GM12878 (cell line): ENCODE measurements around the gene ZSWIM5. TPM values are rescaled to one million over a fixed set of nuclear protein-coding genes. Genes with fewer than 3 reads are reported as not detected.
A peak's percentile ranks its signal among the peaks of the same experiment; 100 is the strongest.

Source experiments
- ATAC-seq: fragments of 200-7000 bp; cut with Tn5 transposase; 3 replicates; pipeline ENCODE4 v1.9.1; 2020; ENCODE audit warnings: mild to moderate bottlenecking, moderate library complexity
- BruUV-seq: library from RNA; stranded (reverse); fragments of 400-500 nt; replicated peaks from 2 replicates; lab custom pipeline; 2021; lab: Mats Ljungman, UMichigan
- CTCF ChIA-PET: fragments of 300-600 bp; sonication (Branson Sonifier 250); formaldehyde crosslinking; extraction: SDS; loops from one replicate; lab custom pipeline; 2021; ENCODE audit warnings: inconsistent platforms; lab: Yijun Ruan, JAX
- POLR2A ChIA-PET: fragments of 350-600 bp; formaldehyde crosslinking; extraction: SDS; loops from one replicate; lab custom pipeline; 2021; ENCODE audit warnings: inconsistent platforms; lab: Charles Lee
- RAD21 ChIA-PET: fragments of 300-600 bp; sonication (Branson Sonifier 250); formaldehyde crosslinking; loops from one replicate; lab custom pipeline; 2023; ENCODE audit warnings: antibody characterized with exemption; ENCODE audit not compliant: unreplicated experiment; lab: Charles Lee
- SMC1A ChIA-PET: fragments of 300-600 bp; sonication (Branson Sonifier 250); formaldehyde crosslinking; loops from one replicate; lab custom pipeline; 2023; ENCODE audit not compliant: unreplicated experiment, uncharacterized antibody; lab: Charles Lee
- DNase-seq: peaks from one replicate; pipeline ENCODE4 v3.0.0-alpha.2; 2011; ENCODE audit warnings: low read depth, low spot score
- FAIRE-seq: peaks from 3 replicates; lab custom pipeline; 2011; peaks lifted over from hg19 to GRCh38; lab: Jason Lieb, UNC
- H2AFZ ChIP-seq: 2 replicates; pipeline ENCODE4 v1.6.0; 2011; ENCODE audit warnings: low read depth, low read length, control low read depth; ENCODE audit not compliant: control insufficient read depth
- H3K27ac ChIP-seq: 2 replicates; pipeline ENCODE4 v1.5.1; 2011; ENCODE audit warnings: control low read depth; ENCODE audit not compliant: control insufficient read depth, insufficient read depth
- H3K27me3 ChIP-seq, 2 experiments: replicated peaks in 1 of 2; 2 replicates each; pipeline versions ENCODE4 v1.6.0 to v1.6.1; 2011; ENCODE audit warnings: low read length in 1 of 2; ENCODE audit not compliant: control insufficient read depth in 2 of 2, insufficient read depth in 2 of 2
- H3K36me3 ChIP-seq, 2 experiments: 2 replicates each; pipeline ENCODE4 v1.5.1; 2011; ENCODE audit warnings: low read length in 1 of 2; ENCODE audit not compliant: control insufficient read depth in 2 of 2, insufficient read depth in 2 of 2
- H3K4me1 ChIP-seq: 2 replicates; pipeline ENCODE4 v1.6.1; 2011; ENCODE audit warnings: mild to moderate bottlenecking, low read length, moderate library complexity, mixed read lengths; ENCODE audit not compliant: control insufficient read depth, insufficient read depth
- H3K4me2 ChIP-seq: 2 replicates; pipeline ENCODE4 v1.6.0; 2011; ENCODE audit warnings: control low read depth; ENCODE audit not compliant: control insufficient read depth, insufficient read depth
- H3K4me3 ChIP-seq: fragments of 200-600 bp; sonication (generic); 2 replicates; pipeline ENCODE4 v1.5.1; 2016
- H3K79me2 ChIP-seq: 2 replicates; pipeline ENCODE4 v1.6.0; 2011; ENCODE audit warnings: low read length; ENCODE audit not compliant: control insufficient read depth, insufficient read depth
- H3K9ac ChIP-seq: 2 replicates; pipeline ENCODE4 v1.8.0; 2011; ENCODE audit warnings: low read length, control low read depth, mixed read lengths; ENCODE audit not compliant: control insufficient read depth, insufficient read depth
- H3K9me3 ChIP-seq: replicated peaks from 3 replicates; pipeline ENCODE4 v1.5.1; 2011; ENCODE audit warnings: mild to moderate bottlenecking, low read length; ENCODE audit not compliant: control insufficient read depth, insufficient read depth
- H4K20me1 ChIP-seq: 2 replicates; pipeline ENCODE4 v1.6.0; 2011; ENCODE audit not compliant: control insufficient read depth, insufficient read depth
- BCLAF1 ChIP-seq: fragments of 450-650 bp; IDR thresholded peaks from 2 replicates; pipeline ENCODE4 v1.6.1; 2017; ENCODE audit warnings: antibody characterized with exemption, mild to moderate bottlenecking, moderate library complexity
- CBX3 ChIP-seq: fragments of 200-600 bp; sonication (generic); IDR thresholded peaks from 2 replicates; pipeline ENCODE4 v1.6.1; 2016; ENCODE audit warnings: low read depth, borderline replicate concordance
- CTCF ChIP-seq, 3 experiments: IDR thresholded peaks in 2 of 3; conservative IDR thresholded peaks in 1 of 3; 2 replicates each; pipeline ENCODE4 v1.5.1; 2011; ENCODE audit warnings: low read depth in 3 of 3, low read length in 3 of 3, mild to moderate bottlenecking in 3 of 3, control low read depth in 2 of 3, moderate library complexity in 2 of 3, inconsistent platforms in 1 of 3, mixed read lengths in 1 of 3; ENCODE audit not compliant: control insufficient read depth in 2 of 3, insufficient read depth in 1 of 3; ENCODE audit errors: extremely low read depth in 1 of 3
- HDGF ChIP-seq: fragments of 450-650 bp; IDR thresholded peaks from 2 replicates; pipeline ENCODE4 v1.6.1; 2016; ENCODE audit warnings: antibody characterized with exemption
- HSF1 ChIP-seq: fragments of 150-350 bp; IDR thresholded peaks from 2 replicates; pipeline ENCODE4 v1.6.1; 2014; ENCODE audit warnings: mild to moderate bottlenecking, low read depth, low read length
- MXI1 ChIP-seq: fragments of 150-350 bp; IDR thresholded peaks from 2 replicates; pipeline ENCODE4 v1.6.1; 2011; ENCODE audit warnings: low read depth, mild to moderate bottlenecking, inconsistent platforms, low read length, improper control_type of control experiment
- NFYA ChIP-seq: IDR thresholded peaks from 2 replicates; pipeline ENCODE4 v1.6.1; 2011; ENCODE audit warnings: low read depth, mild to moderate bottlenecking, low read length, improper control_type of control experiment, borderline replicate concordance
- PAX8 ChIP-seq: fragments of 450-650 bp; IDR thresholded peaks from 2 replicates; pipeline ENCODE4 v1.6.1; 2017; ENCODE audit warnings: mild to moderate bottlenecking, moderate library complexity
- POLR2A ChIP-seq: IDR thresholded peaks from 2 replicates; pipeline ENCODE4 v1.6.1; 2011; ENCODE audit warnings: low read depth, mild to moderate bottlenecking, low read length
- RAD21 ChIP-seq: IDR thresholded peaks from 2 replicates; pipeline ENCODE4 v1.6.1; 2011; ENCODE audit warnings: mild to moderate bottlenecking, low read depth, low read length, moderate library complexity; ENCODE audit not compliant: insufficient read depth
- SKIL ChIP-seq: fragments of 450-650 bp; IDR thresholded peaks from 2 replicates; pipeline ENCODE4 v1.6.1; 2017; ENCODE audit warnings: mild to moderate bottlenecking, low read depth, inconsistent platforms; ENCODE audit not compliant: poor library complexity, severe bottlenecking
- SMC3 ChIP-seq: IDR thresholded peaks from 2 replicates; pipeline ENCODE4 v1.6.1; 2011; ENCODE audit warnings: low read length, improper control_type of control experiment, borderline replicate concordance
- TCF3 ChIP-seq: IDR thresholded peaks from 2 replicates; pipeline ENCODE4 v1.6.1; 2012; ENCODE audit warnings: low read depth, mild to moderate bottlenecking, low read length, borderline replicate concordance; ENCODE audit not compliant: insufficient read depth
- WGBS: methylation state at CpG from one replicate; pipeline ENCODE4 v1.1.6; 2016; ENCODE audit warnings: low lambda C conversion rate; ENCODE audit not compliant: insufficient replicate concordance, insufficient coverage; ENCODE audit errors: missing lambda C conversion rate; 5-methylcytosine and 5-hydroxymethylcytosine counted together
- in situ Hi-C: fragments of 300-500 bp; cut with MboI; formaldehyde crosslinking; loops from 9 replicates; pipeline ENCODE4 v1.14.3; 2018; ENCODE audit warnings: mixed read lengths
- intact Hi-C: fragments of 100-400 bp; cut with micrococcal nuclease; formaldehyde crosslinking; loops from one replicate; pipeline ENCODE4 v1.14.2; 2022; ENCODE audit not compliant: unreplicated experiment
- polyA plus RNA-seq, 11 experiments: library from polyadenylated mRNA; depleted of rRNA in 4 of 11; unstranded in 6 of 11; stranded (reverse) in 5 of 11; fragments of >200 nt; fragmentation: Nextera tagmentation in 4 of 11; fragmentation: Illumina TruSeq in 1 of 11; extraction: Ambion mirVana in 4 of 11; extraction: Trizol in 1 of 11; gene quantifications; 1 replicate in 1 of 11; 2 replicates in 10 of 11; pipeline versions ENCODE4 v1.2.1 to v1.2.3, GENCODE V29; 2011 to 2016; ENCODE audit warnings: inconsistent platforms in 2 of 11, missing spikeins in 2 of 11, low read depth in 1 of 11
- total RNA-seq, 4 experiments: library from RNA; depleted of rRNA in 3 of 4; stranded (reverse); fragments of >200 nt in 3 of 4; fragmentation: Illumina TruSeq in 1 of 4; extraction: Trizol in 1 of 4; gene quantifications; 2 replicates each; pipeline versions ENCODE4 v1.2.1 to v1.2.3, GENCODE V29; 2013 to 2021

ZSWIM5 gene
- total and polyA plus RNA-seq, 10 of the 15 experiments (the other 5 are each of a cell fraction or from before 2014, with no cell fraction given): 0.07 to 0.97 (median 0.34) TPM; not detected in 1

GRCh38 chr1:45014321-45015028 lies 191.9 kb downstream of the ZSWIM5 start:
- peaks cover 16% of the 10 kb centered on the region for H3K4me1 ChIP-seq
- H3K4me3 ChIP-seq: no peak overlapping the region
- SMC1A ChIA-PET: interaction anchor here (0.5 to 12.5 kb wide), 19 partner anchors 27 to 478 kb away, joined by 3 to 284 read pairs (median 4); partner anchors contain the start of genes MUTYH, TESK2 and TOE1
- DNase-seq (peak; percentile 44), ATAC-seq (peak; percentile 47), FAIRE-seq (peak; percentile 94)
- H3K4me2 ChIP-seq: peak overlapping the region; percentile 30
- RAD21 ChIA-PET: interaction anchor here (0.6 to 12.5 kb wide), 24 partner anchors 19 to 736 kb away, joined by 3 to 313 read pairs (median 4); partner anchors contain the start of genes CCDC163, EIF2B3, IPP and MMACHC
- H3K27ac ChIP-seq: no peak overlapping the region
- WGBS: 4% methylated on average over 6 of the region's 6 CpGs
- no peaks in the 10 kb centered on the region for H3K9me3 ChIP-seq
- H3K27me3 ChIP-seq: no peaks in the 10 kb centered on the region
- in situ Hi-C loops (loop anchor here (5.0 kb wide), 3 partner anchors 288 to 568 kb away; partner anchors contain the start of genes NASP and TESK2), intact Hi-C loops (loop anchor here (1.0 to 10.0 kb wide), 7 partner anchors 179 to 570 kb away; partner anchors contain the start of genes MUTYH, NASP, RNU5D-1 and TOE1)
- H3K79me2 ChIP-seq: peaks cover 16% of the 10 kb centered on the region
- no peaks in the 10 kb centered on the region for H4K20me1 ChIP-seq
- H2AFZ ChIP-seq: no peak overlapping the region
- no peak overlapping the region; the same call in 1 of the 2 replicates for H3K9ac ChIP-seq
- POLR2A ChIA-PET: interaction anchor here (0.6 to 2.7 kb wide), 6 partner anchors 17 to 325 kb away, joined by 3 to 12 read pairs (median 4); partner anchors contain the start of genes MUTYH and TOE1
- no peaks in the 10 kb centered on the region for H3K36me3 ChIP-seq
- CTCF ChIA-PET: interaction anchor here (0.6 to 11.4 kb wide), 49 partner anchors 12 to 557 kb away, joined by 3 to 252 read pairs (median 4); partner anchors contain the start of genes EIF2B3, MUTYH, PLK3 and RPS8
- no TSS peak for BruUV-seq
- TF ChIP-seq CBX3 (no peak), POLR2A (0 out of 2 replicates have a peak, but pooled peaks have one; percentile 3), MXI1 (no peak), SMC3 (peak; percentile 95), HSF1 (no peak), CTCF (IDR thresholded peaks at IDR 0.05 in 2 of 3, conservative IDR thresholded peaks at IDR 0.05 in 1 of 3; ENCODE audit: control insufficient read depth in 2 of 3, extremely low read depth in 1 of 3, insufficient read depth in 1 of 3, low read depth in 3 of 3, low read length in 3 of 3) (peak; percentile 84 to 92 (median 91)), RAD21 (peak; percentile 95), BCLAF1 (no peak), SKIL (no peak), TCF3 (no peak), HDGF (peak; percentile 44; the same call in 1 of the 2 replicates), PAX8 (no peak), NFYA (no peak)
